SK-N-SH (cell line): ENCODE results near the gene CDH13.

ENCODE experiments used
- CTCF ChIP-seq: fragments of 200-600 bp; sonication (generic); IDR thresholded peaks from 2 replicates; pipeline ENCODE4 v1.6.1; 2017; ENCODE audit warnings: antibody characterized with exemption, mild to moderate bottlenecking, moderate library complexity
- EP300 ChIP-seq, 2 experiments: IDR thresholded peaks; 2 replicates each; pipeline versions ENCODE4 v1.4.0 to v1.6.1; 2012; ENCODE audit warnings: borderline replicate concordance in 1 of 2, low read depth in 1 of 2, low read length in 1 of 2
- EZH2phosphoT487 ChIP-seq: fragments of 200-600 bp; sonication (generic); IDR thresholded peaks from 2 replicates; pipeline ENCODE4 v1.6.1; 2017; ENCODE audit warnings: low read depth, mixed run types, mild to moderate bottlenecking, antibody characterized with exemption, moderate library complexity, borderline replicate concordance
- FOSL2 ChIP-seq: IDR thresholded peaks from 2 replicates; pipeline ENCODE4 v1.4.0; 2012; ENCODE audit warnings: low read depth, mild to moderate bottlenecking, moderate library complexity, borderline replicate concordance
- MAX ChIP-seq: IDR thresholded peaks from 2 replicates; pipeline ENCODE4 v1.4.0; 2012; ENCODE audit warnings: low read depth
- MEF2A ChIP-seq: IDR thresholded peaks from 2 replicates; pipeline ENCODE4 v1.4.0; 2012; ENCODE audit warnings: low read depth, borderline replicate concordance
- NRF1 ChIP-seq: IDR thresholded peaks from 2 replicates; pipeline ENCODE4 v1.6.1; 2012; ENCODE audit warnings: low read depth, mild to moderate bottlenecking, low read length
- POLR2AphosphoS5 ChIP-seq: IDR thresholded peaks from 2 replicates; pipeline ENCODE4 v1.6.1; 2012; ENCODE audit warnings: low read depth, low read length
- RAD21 ChIP-seq: IDR thresholded peaks from 2 replicates; pipeline ENCODE4 v1.6.1; 2012; ENCODE audit warnings: mild to moderate bottlenecking, low read length
- SIN3A ChIP-seq: IDR thresholded peaks from 2 replicates; pipeline ENCODE4 v1.6.1; 2012; ENCODE audit warnings: low read depth, mild to moderate bottlenecking, low read length, moderate library complexity, borderline replicate concordance
- TCF12 ChIP-seq: IDR thresholded peaks from 2 replicates; pipeline ENCODE4 v1.4.0; 2012
- YY1 ChIP-seq: IDR thresholded peaks from 2 replicates; pipeline ENCODE4 v1.4.0; 2012; ENCODE audit warnings: low read depth, mild to moderate bottlenecking

GRCh38 chr16:83162791-83163190, 536.0 kb downstream of the CDH13 start:
- TF ChIP-seq MAX = no peak
- TF ChIP-seq NRF1 = no peak
- TF ChIP-seq CTCF = no peak
- TF ChIP-seq POLR2AphosphoS5 = no peak
- TF ChIP-seq RAD21 = no peak
- no peak for TF ChIP-seq FOSL2
- TF ChIP-seq EP300 (IDR thresholded peaks at IDR 0.05; ENCODE audit: borderline replicate concordance in 1 of 2, low read depth in 1 of 2, low read length in 1 of 2) = no peak
- no peak for TF ChIP-seq MEF2A
- no peak for TF ChIP-seq TCF12
- no peak for TF ChIP-seq EZH2phosphoT487
- no peak for TF ChIP-seq YY1
- TF ChIP-seq SIN3A = no peak
